ENCODE data around the gene ZNF207. TPM values are rescaled to one million over a fixed set of nuclear protein-coding genes. Genes with fewer than 3 reads are reported as not detected.

ZNF207 gene
- total RNA-seq, 1 experiment from 2014 or later: 215 TPM

GRCh38 chr17:32361270-32361669, 11.3 kb downstream of the ZNF207 start:
- Histone ChIP-seq H3K27me3 (ENCODE audit: control insufficient read depth, insufficient read depth, low read length) (no peaks in the 10 kb centered on the region), H3K27ac (ENCODE audit: low read length) (no peak overlapping the region), H3K36me3 (ENCODE audit: control insufficient read depth, insufficient read depth, low read length) (peaks cover 64% of the 10 kb centered on the region), H3K4me1 (ENCODE audit: control insufficient read depth, insufficient read depth, low read length) (no peaks in the 10 kb centered on the region; the same call in 1 of the 2 replicates), H3K9me3 (ENCODE audit: control insufficient read depth, insufficient read depth, low read depth, low read length) (no peaks in the 10 kb centered on the region), H3K4me3 (ENCODE audit: low read depth in 2 of 2, low read length in 2 of 2) (no peak overlapping the region)
- no peak for TF ChIP-seq REST (IDR thresholded peaks at IDR 0.05; ENCODE audit: insufficient read depth in 1 of 2, low read depth in 2 of 2, low read length in 1 of 2)
- TF ChIP-seq CTCF (IDR thresholded peaks at IDR 0.05): no peak
- no peak for TF ChIP-seq SIN3A (IDR thresholded peaks at IDR 0.05; ENCODE audit: borderline replicate concordance, insufficient read depth, low read depth, low read length)
- no peak for TF ChIP-seq POLR2AphosphoS5 (IDR thresholded peaks at IDR 0.05; ENCODE audit: low read depth, low read length)
- no peak for TF ChIP-seq TCF7L2 (IDR thresholded peaks at IDR 0.05; ENCODE audit: low read depth, low read length)
- DNase-seq (ENCODE audit: low read depth, low spot score) (no peak), ATAC-seq (no peak)
- CTCF ChIA-PET: no interaction called here
- in situ Hi-C loops (cut with HindIII; ENCODE audit: low pct_unique_long_range_greater_than_20kb, low sequenced_read_pairs) (no loop called here), intact Hi-C loops (cut with micrococcal nuclease; ENCODE audit: unreplicated experiment) (no loop called here)
- POLR2A ChIA-PET: interaction anchor here (0.7 kb wide), 3 partner anchors 7 to 1272 kb away, joined by 4 to 6 read pairs (median 4); no protein-coding TSS in a partner anchor
- no TSS peak for BruUV-seq (replicated peaks)

- Histone ChIP-seq H3K36me3 (ENCODE audit: control insufficient read depth, insufficient read depth, low read length) (peaks cover 71% of the 10 kb centered on the region), H3K9me3 (ENCODE audit: control insufficient read depth, insufficient read depth, low read depth, low read length) (no peaks in the 10 kb centered on the region), H3K27me3 (ENCODE audit: control insufficient read depth, insufficient read depth, low read length) (no peaks in the 10 kb centered on the region), H3K4me1 (ENCODE audit: control insufficient read depth, insufficient read depth, low read length) (no peaks in the 10 kb centered on the region), H3K27ac (ENCODE audit: low read length) (no peak overlapping the region), H3K4me3 (ENCODE audit: low read depth in 2 of 2, low read length in 2 of 2) (no peak overlapping the region)
- no TSS peak for BruUV-seq (replicated peaks)
- CTCF ChIA-PET: no interaction called here
- no peak for ATAC-seq
- intact Hi-C loops (cut with micrococcal nuclease; ENCODE audit: unreplicated experiment): no loop called here
- TF ChIP-seq REST (IDR thresholded peaks at IDR 0.05; ENCODE audit: insufficient read depth in 1 of 2, low read depth in 2 of 2, low read length in 1 of 2) (no peak), TCF7L2 (IDR thresholded peaks at IDR 0.05; ENCODE audit: low read depth, low read length) (no peak), CTCF (IDR thresholded peaks at IDR 0.05) (no peak), POLR2AphosphoS5 (IDR thresholded peaks at IDR 0.05; ENCODE audit: low read depth, low read length) (no peak), SIN3A (IDR thresholded peaks at IDR 0.05; ENCODE audit: borderline replicate concordance, insufficient read depth, low read depth, low read length) (no peak)
- POLR2A ChIA-PET: no interaction called here
- in situ Hi-C loops (cut with HindIII; ENCODE audit: low pct_unique_long_range_greater_than_20kb, low sequenced_read_pairs): no loop called here
- no peak for DNase-seq (ENCODE audit: low read depth, low spot score)
Observed at GRCh38 chr17:32370426-32370825, 20.5 kb downstream of the ZNF207 start.

Data from Panc1 (cell line).